CD4-positive, alpha-beta T cell treated with Interleukin-4 for 4 hours (primary cell): ENCODE results near the gene SPRN.
"Not testable (repeated sequence)": the region's sequence is repeated elsewhere in the genome, so short reads cannot be mapped to it uniquely, and the experiment has no call there.

Experiments
- DNase-seq: peaks from one replicate; pipeline ENCODE4 v3.0.0-alpha.2; 2020

Gene SPRN

GRCh38 chr10:133456041-133456951 is 31.9 kb upstream of the SPRN start:
- no peak for DNase-seq

GRCh38 chr10:133455611-133456031 is 31.2 kb upstream of the SPRN start:
- DNase-seq = no peak

GRCh38 chr10:133455196-133455595 is 30.8 kb upstream of the SPRN start:
- DNase-seq = no peak

- DNase-seq = no peak
These were observed 29.9 kb upstream of the SPRN start for GRCh38 chr10:133454204-133454893.

GRCh38 chr10:133453516-133454203 is 29.2 kb upstream of the SPRN start, which contains the start of gene SCART1:
Gene SCART1, plus strand, starts transcription at chr10:133453945. Its CDS starts 53 bp downstream, at chr10:133453998.
- peak; percentile 21 for DNase-seq

- DNase-seq = no peak
These were observed 28.0 kb upstream of the SPRN start for GRCh38 chr10:133452453-133452852.

GRCh38 chr10:133451346-133451745 is 26.9 kb upstream of the SPRN start:
- no peak for DNase-seq

GRCh38 chr10:133448120-133448519 is 23.7 kb upstream of the SPRN start:
- DNase-seq = no peak

GRCh38 chr10:133446979-133447378 is 22.6 kb upstream of the SPRN start:
- no peak for DNase-seq

GRCh38 chr10:133445751-133446708 is 21.6 kb upstream of the SPRN start:
- DNase-seq = no peak

- no peak for DNase-seq
These were observed 20.9 kb upstream of the SPRN start for GRCh38 chr10:133445268-133445732.

GRCh38 chr10:133444342-133445267 is 20.2 kb upstream of the SPRN start:
- no peak for DNase-seq

GRCh38 chr10:133442967-133443924 is 18.8 kb upstream of the SPRN start:
- DNase-seq = no peak

GRCh38 chr10:133442191-133442966 is 18.0 kb upstream of the SPRN start:
- peak; percentile 30 for DNase-seq

- DNase-seq = no peak
These were observed 17.4 kb upstream of the SPRN start for GRCh38 chr10:133441780-133442179.

- not testable (repeated sequence) for DNase-seq
These were observed 16.9 kb upstream of the SPRN start for GRCh38 chr10:133441356-133441755.

GRCh38 chr10:133440633-133441285 is 16.3 kb upstream of the SPRN start:
- DNase-seq = no peak
